ENCODE data around the gene HCK. TPM values are rescaled to one million over a fixed set of nuclear protein-coding genes. Genes with fewer than 3 reads are reported as not detected.

The HCK gene
- polyA plus RNA-seq, 4 donors: 1.9 to 3.0 (median 2.4) TPM

Other genes with a start within 250 kb of the HCK start
- under 1 TPM; 0.56 to 0.94 (median 0.82) TPM for gene MYLK2, start 232.9 kb upstream of the HCK start, polyA plus RNA-seq (ENCODE audit: insufficient read length in 4 of 4)
- gene FOXS1, start 206.6 kb upstream of the HCK start, polyA plus RNA-seq (ENCODE audit: insufficient read length in 4 of 4): 1 to 10 TPM; 5.5 to 9.1 (median 7.6) TPM
- gene DUSP15, start 181.7 kb upstream of the HCK start, polyA plus RNA-seq (ENCODE audit: insufficient read length in 4 of 4): 10 to 100 TPM; 16.6 to 20.7 (median 19.1) TPM
- 1 to 10 TPM; 2.2 to 5.9 (median 3.8) TPM for gene TTLL9, start 181.6 kb upstream of the HCK start, polyA plus RNA-seq (ENCODE audit: insufficient read length in 4 of 4)
- gene PDRG1, start 100.2 kb upstream of the HCK start, polyA plus RNA-seq (ENCODE audit: insufficient read length in 4 of 4): 10 to 100 TPM; 19.8 to 22.2 (median 20.7) TPM
- gene XKR7, start 84.1 kb upstream of the HCK start, polyA plus RNA-seq (ENCODE audit: insufficient read length in 4 of 4): under 1 TPM; 0.20 to 0.64 (median 0.32) TPM
- gene CCM2L, start 41.8 kb upstream of the HCK start, polyA plus RNA-seq (ENCODE audit: insufficient read length in 4 of 4): 1 to 10 TPM; 6.6 to 8.5 (median 7.9) TPM
- gene TM9SF4, start 57.5 kb downstream of the HCK start, polyA plus RNA-seq (ENCODE audit: insufficient read length in 4 of 4): 10 to 100 TPM; 66.7 to 72.9 (median 69.4) TPM
- 10 to 100 TPM; 18.0 to 24.2 (median 19.3) TPM for gene PLAGL2, start 155.5 kb downstream of the HCK start, polyA plus RNA-seq (ENCODE audit: insufficient read length in 4 of 4)
- gene POFUT1, start 155.6 kb downstream of the HCK start, polyA plus RNA-seq (ENCODE audit: insufficient read length in 4 of 4): 10 to 100 TPM; 44.3 to 50.1 (median 44.7) TPM
- 10 to 100 TPM; 38.7 to 45.7 (median 41.4) TPM for gene KIF3B, start 225.4 kb downstream of the HCK start, polyA plus RNA-seq (ENCODE audit: insufficient read length in 4 of 4)

Measured in left renal cortex interstitium (tissue), 4 donors.